GM15510 (cell line): ENCODE results near the gene SSNA1.

Source experiments
- POLR2A ChIP-seq: IDR thresholded peaks from 3 replicates; pipeline ENCODE4 v1.6.1; 2011; ENCODE audit warnings: borderline replicate concordance; ENCODE audit not compliant: insufficient read length; ENCODE audit errors: extremely low read depth

Gene SSNA1

GRCh38 chr9:137230705-137231371, 42.4 kb downstream of the SSNA1 start, which contains the start of gene SLC34A3:
Gene SLC34A3, plus strand, starts transcription at chr9:137230901. Its CDS starts 802 bp downstream, at chr9:137231703.
- no peak for TF ChIP-seq POLR2A

- no peak for TF ChIP-seq POLR2A
Observed at GRCh38 chr9:137231372-137232039, 43.0 kb downstream of the SSNA1 start.

- TF ChIP-seq POLR2A: no peak
Observed at GRCh38 chr9:137232101-137232500, 43.6 kb downstream of the SSNA1 start.

GRCh38 chr9:137232510-137232909, 44.0 kb downstream of the SSNA1 start:
- no peak for TF ChIP-seq POLR2A

GRCh38 chr9:137233143-137233980, 44.9 kb downstream of the SSNA1 start:
- TF ChIP-seq POLR2A: no peak

- no peak for TF ChIP-seq POLR2A
Observed at GRCh38 chr9:137234055-137234697, 45.7 kb downstream of the SSNA1 start.

GRCh38 chr9:137234758-137235423, 46.4 kb downstream of the SSNA1 start:
- no peak for TF ChIP-seq POLR2A

- no peak for TF ChIP-seq POLR2A
Observed at GRCh38 chr9:137235424-137236237, 47.2 kb downstream of the SSNA1 start.

GRCh38 chr9:137236238-137236935, 47.9 kb downstream of the SSNA1 start:
- TF ChIP-seq POLR2A: peak; percentile 26

- no peak for TF ChIP-seq POLR2A
Observed at GRCh38 chr9:137236936-137237421, 48.5 kb downstream of the SSNA1 start.

- TF ChIP-seq POLR2A: no peak
Observed at GRCh38 chr9:137237759-137238726, 49.6 kb downstream of the SSNA1 start.
